ENCODE measurements around the gene FANCD2.

GRCh38 chr3:9980251-9980650, 46.0 kb upstream of the FANCD2 start:
- TF ChIP-seq POLR2A (IDR thresholded peaks at IDR 0.05) (no peak), CTCF (IDR thresholded peaks at IDR 0.05) (no peak), EP300 (IDR thresholded peaks at IDR 0.05) (no peak)
